Breast epithelium (tissue), 4 donors: Measurements from ENCODE around the gene C6orf120. TPM values are rescaled to one million over a fixed set of nuclear protein-coding genes. Genes with fewer than 3 reads are reported as not detected.
A peak's percentile ranks its signal among the peaks of the same experiment; 100 is the strongest.
"Not testable (repeated sequence)": the region's sequence is repeated elsewhere in the genome, so short reads cannot be mapped to it uniquely, and the experiment has no call there.

Experiments used
- DNase-seq, 2 donors: peaks; one replicate each; pipeline ENCODE4 v3.0.0-alpha.2; 2019; ENCODE audit warnings: low spot score in 2 of 2
- H3K27ac ChIP-seq, 2 donors: fragments of 200-600 bp; sonication (generic) in 1 of 2; one replicate each; pipeline ENCODE4 v1.5.1; 2016 to 2019; ENCODE audit warnings: mild to moderate bottlenecking in 1 of 2
- H3K27me3 ChIP-seq, 2 donors: fragments of 200-600 bp; sonication (generic) in 1 of 2; one replicate each; pipeline versions ENCODE4 v1.5.1 to v1.6.0; 2017 to 2019; ENCODE audit warnings: control low read depth in 1 of 2, mild to moderate bottlenecking in 1 of 2
- H3K36me3 ChIP-seq: fragments of 200-600 bp; one replicate; pipeline ENCODE4 v1.5.1; 2019
- H3K4me1 ChIP-seq, 2 donors: fragments of 200-600 bp; sonication (generic); one replicate each; pipeline ENCODE4 v1.5.1; 2016 to 2019; ENCODE audit warnings: control low read depth in 1 of 2
- H3K4me3 ChIP-seq, 3 donors: fragments of 200-600 bp; sonication (generic); 1 replicate in 2 of 3; 2 replicates in 1 of 3; pipeline ENCODE4 v1.5.1; 2016 to 2019; ENCODE audit warnings: mild to moderate bottlenecking in 3 of 3, moderate library complexity in 2 of 3
- H3K9me3 ChIP-seq, 2 donors: fragments of 200-600 bp; sonication (generic) in 1 of 2; one replicate each; pipeline ENCODE4 v1.5.1; 2016 to 2019; ENCODE audit warnings: control low read depth in 1 of 2
- CTCF ChIP-seq, 3 donors: fragments of 450-650 bp; IDR thresholded peaks; one replicate each; pipeline ENCODE4 v1.5.1; 2016 to 2017; ENCODE audit warnings: antibody characterized with exemption in 3 of 3, mild to moderate bottlenecking in 3 of 3, moderate library complexity in 3 of 3
- POLR2A ChIP-seq: fragments of 450-650 bp; IDR thresholded peaks from one replicate; pipeline ENCODE4 v1.6.1; 2016; ENCODE audit warnings: antibody characterized with exemption, mild to moderate bottlenecking, moderate library complexity
- POLR2AphosphoS5 ChIP-seq, 3 donors: sonication (generic); formaldehyde crosslinking; IDR thresholded peaks; one replicate each; pipeline ENCODE4 v1.6.1; 2017; ENCODE audit warnings: antibody characterized with exemption in 3 of 3
- intact Hi-C: fragments of 100-400 bp; cut with DNase I; formaldehyde crosslinking; loops from one replicate; pipeline ENCODE4 v1.15.1; 2023; ENCODE audit warnings: low total_unique reads
- total RNA-seq, 3 donors: library from RNA; depleted of rRNA; stranded (reverse); fragments of >200 nt; gene quantifications; one replicate each; pipeline ENCODE4 v1.1.0, GENCODE V29; 2016

The C6orf120 gene
- total RNA-seq, 3 donors from 2014 or later: 29.5 to 49.0 (median 33.4) TPM

- DNase-seq: no peak
- Histone ChIP-seq H3K9me3 (peaks cover 4 to 26% of the 10 kb centered on the region in 2 donors), H3K27ac (no peak overlapping the region), H3K27me3 (no peaks in the 10 kb centered on the region), H3K4me1 (no peaks in the 10 kb centered on the region), H3K4me3 (no peak overlapping the region), H3K36me3 (peaks cover 12% of the 10 kb centered on the region)
- TF ChIP-seq POLR2A: no peak
- TF ChIP-seq CTCF (IDR thresholded peaks at IDR 0.05): no peak
- no peak for TF ChIP-seq POLR2AphosphoS5 (IDR thresholded peaks at IDR 0.05)
- intact Hi-C loops: no loop called here
These were observed 10.7 kb upstream of the C6orf120 start for GRCh38 chr6:169691260-169691659.

- H3K4me1 ChIP-seq: no peaks in the 10 kb centered on the region
- no peak for DNase-seq
- intact Hi-C loops: no loop called here
- H3K27me3 ChIP-seq: no peaks in the 10 kb centered on the region
- H3K36me3 ChIP-seq: peaks cover 8% of the 10 kb centered on the region
- H3K27ac ChIP-seq: no peak overlapping the region
- H3K4me3 ChIP-seq: no peak overlapping the region
- peaks cover 3 to 15% of the 10 kb centered on the region in 2 donors for H3K9me3 ChIP-seq
- TF ChIP-seq POLR2AphosphoS5 (IDR thresholded peaks at IDR 0.05) (no peak), POLR2A (no peak), CTCF (IDR thresholded peaks at IDR 0.05) (no peak)
These were observed 9.4 kb upstream of the C6orf120 start for GRCh38 chr6:169692516-169692915.

GRCh38 chr6:169695131-169695530 is 6.8 kb upstream of the C6orf120 start:
- TF ChIP-seq POLR2AphosphoS5 (IDR thresholded peaks at IDR 0.05) (no peak), POLR2A (no peak), CTCF (IDR thresholded peaks at IDR 0.05) (no peak)
- Histone ChIP-seq H3K27ac (no peak overlapping the region), H3K4me3 (no peak overlapping the region), H3K9me3 (peaks cover 3 to 11% of the 10 kb centered on the region in 2 donors), H3K36me3 (no peaks in the 10 kb centered on the region), H3K27me3 (no peaks in the 10 kb centered on the region), H3K4me1 (no peaks in the 10 kb centered on the region)
- intact Hi-C loops: no loop called here
- DNase-seq: no peak

GRCh38 chr6:169697115-169697514 is 4.8 kb upstream of the C6orf120 start:
- intact Hi-C loops, DNase-seq: not testable (repeated sequence)

GRCh38 chr6:169700296-169700695 is 1.6 kb upstream of the C6orf120 start:
- no peak for DNase-seq
- intact Hi-C loops: no loop called here
- Histone ChIP-seq H3K27ac (no peak overlapping the region), H3K9me3 (no peaks in the 10 kb centered on the region), H3K27me3 (no peaks in the 10 kb centered on the region), H3K4me1 (peaks cover 0 to 6% of the 10 kb centered on the region in 2 donors), H3K4me3 (peak overlapping the region in 1 of 3 donors; percentile 87), H3K36me3 (no peaks in the 10 kb centered on the region)
- TF ChIP-seq CTCF (IDR thresholded peaks at IDR 0.05) (no peak), POLR2AphosphoS5 (IDR thresholded peaks at IDR 0.05) (no peak)

More at GRCh38 chr6:169697115-169697514, 4.8 kb upstream of the C6orf120 start:
- not testable (repeated sequence) for H3K4me1 ChIP-seq, H3K27me3 ChIP-seq, H3K27ac ChIP-seq, H3K36me3 ChIP-seq, H3K4me3 ChIP-seq
- H3K9me3 ChIP-seq: peaks cover 3 to 11% of the 10 kb centered on the region in 2 donors
